Measurements from ENCODE around the gene IGSF23. TPM values are rescaled to one million over a fixed set of nuclear protein-coding genes. Genes with fewer than 3 reads are reported as not detected.
A peak's percentile ranks its signal among the peaks of the same experiment; 100 is the strongest.

IGSF23 gene
- total RNA-seq, 1 experiment from 2014 or later: not detected

DNA sequence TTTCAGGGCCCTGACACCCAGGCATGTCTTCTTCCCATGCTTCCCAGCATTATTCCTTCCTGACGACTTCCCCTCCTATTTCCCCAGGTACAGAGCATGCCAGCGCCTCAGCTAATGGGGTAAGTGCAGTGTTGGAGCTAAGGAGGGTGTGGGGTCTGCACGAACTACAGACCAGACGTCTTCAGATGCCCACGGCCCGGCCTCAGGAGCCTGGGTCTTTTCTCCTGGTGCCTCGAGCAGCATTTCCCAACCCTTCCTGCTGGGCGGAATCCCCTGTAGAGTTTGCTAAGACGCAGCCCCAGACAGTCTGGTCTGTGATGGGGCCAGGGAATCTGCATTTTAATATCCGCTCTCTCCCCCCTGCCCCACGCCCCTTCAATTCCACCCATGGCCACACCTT is 47.8 kb downstream of the IGSF23 start:
- Histone ChIP-seq H2BK15ac (ENCODE audit: low read depth, low read length) (no peak overlapping the region), H3K9ac (ENCODE audit: extremely low read depth, insufficient read length, low read length) (no peak overlapping the region), H3K4me1 (ENCODE audit: insufficient read depth, low read length) (no peaks in the 10 kb centered on the region), H4K91ac (ENCODE audit: insufficient read length, low read depth, low read length) (no peak overlapping the region), H3K79me2 (ENCODE audit: insufficient read depth, low read length) (no peaks in the 10 kb centered on the region), H3K56ac (ENCODE audit: insufficient read length, low read depth, low read length) (no peak overlapping the region), H3K18ac (ENCODE audit: insufficient read length, low read depth, low read length) (no peak overlapping the region), H2BK20ac (ENCODE audit: low read depth, low read length, poor library complexity, severe bottlenecking) (no peak overlapping the region), H3K23ac (ENCODE audit: insufficient read length, low read depth, low read length) (no peak overlapping the region), H4K8ac (replicated peaks; ENCODE audit: insufficient read length, low read depth, low read length) (no peak overlapping the region), H2BK120ac (ENCODE audit: low read depth, low read length, poor library complexity, severe bottlenecking) (no peak overlapping the region), H3K14ac (ENCODE audit: insufficient read depth, low read length) (no peak overlapping the region), H2AFZ (ENCODE audit: low read length) (no peak overlapping the region), H3T11ph (ENCODE audit: low read length) (no peak overlapping the region), H3K4ac (ENCODE audit: low read depth, low read length) (no peak overlapping the region), H3K9me3 (ENCODE audit: control insufficient read depth, low read depth, low read length) (no peaks in the 10 kb centered on the region), H4K5ac (ENCODE audit: insufficient read length, low read depth, low read length) (no peak overlapping the region), H2BK5ac (ENCODE audit: insufficient read length, low read length) (no peak overlapping the region), H3K79me1 (ENCODE audit: insufficient read depth, low read depth, low read length, poor library complexity, severe bottlenecking) (no peaks in the 10 kb centered on the region), H2BK12ac (ENCODE audit: insufficient read length, low read depth, low read length) (no peak overlapping the region), H4K20me1 (ENCODE audit: control insufficient read depth, insufficient read depth, insufficient read length) (no peaks in the 10 kb centered on the region), H3K4me2 (ENCODE audit: insufficient read depth, insufficient read length, low read length) (no peak overlapping the region), H3K23me2 (ENCODE audit: insufficient read length, low read depth, low read length, poor library complexity, severe bottlenecking) (no peaks in the 10 kb centered on the region), H3K27ac (ENCODE audit: insufficient read length, low read depth, low read length) (no peak overlapping the region), H2AK5ac (ENCODE audit: insufficient read length, low read length) (no peak overlapping the region), H3K27me3 (ENCODE audit: insufficient read depth, low read length) (no peaks in the 10 kb centered on the region)
- H3K9me3 Mint-ChIP-seq: no peaks in the 10 kb centered on the region
- DNase-seq: no peak
- no peak for TF ChIP-seq CTCF (conservative IDR thresholded peaks at IDR 0.05)
- no peaks in the 10 kb centered on the region; the same call in 1 of the 2 replicates for H3K27me3 Mint-ChIP-seq (ENCODE audit: low read depth)
- H3K36me3 Mint-ChIP-seq (ENCODE audit: insufficient read depth in 1 of 3, low read depth in 3 of 3): peaks cover 28 to 62% (median 44%) of the 10 kb centered on the region in 3 experiments; a peak in 6 of 7 replicates
- H3K27ac Mint-ChIP-seq: 0 out of 7 replicates have a peak overlapping the region, but pooled peaks of 1 of the 3 experiments have one; percentile 35
- no peak overlapping the region for H3K4me3 Mint-ChIP-seq
- peaks cover 4 to 9% of the 10 kb centered on the region in 2 experiments; a peak in 3 of 4 replicates for H3K4me1 Mint-ChIP-seq
- no CpG with 5 or more reads among the region's 11 CpGs for WGBS (ENCODE audit: extremely low coverage, insufficient read length, low lambda C conversion rate)

Data from H9 (cell line).